IMR-90 (cell line): ENCODE measurements around the gene CSHL1. TPM values are rescaled to one million over a fixed set of nuclear protein-coding genes. Genes with fewer than 3 reads are reported as not detected.

Experiments used
- ATAC-seq: fragments of 200-7000 bp; cut with Tn5 transposase; 2 replicates; pipeline ENCODE4 v1.9.1; 2020; ENCODE audit warnings: low read depth, mild to moderate bottlenecking, moderate library complexity
- BruUV-seq: library from RNA; stranded (reverse); fragments of 400-500 nt; replicated peaks from 2 replicates; lab custom pipeline; 2021; lab: Mats Ljungman, UMichigan
- CTCF ChIA-PET: fragments of 300-600 bp; formaldehyde crosslinking; extraction: SDS; loops from one replicate; lab custom pipeline; 2021; ENCODE audit warnings: antibody characterized with exemption; lab: Yijun Ruan, JAX
- POLR2A ChIA-PET: fragments of 300-600 bp; sonication (Branson Sonifier 250); formaldehyde crosslinking; loops from one replicate; lab custom pipeline; 2022; ENCODE audit warnings: antibody characterized with exemption; ENCODE audit not compliant: unreplicated experiment; lab: Charles Lee
- DNase-seq: peaks from one replicate; pipeline ENCODE4 v3.0.0; 2013
- H2AFZ ChIP-seq: replicated peaks from 2 replicates; pipeline ENCODE3; 2013; ENCODE audit warnings: low read length, mild to moderate bottlenecking; ENCODE audit not compliant: poor library complexity
- H2AK5ac ChIP-seq: 2 replicates; pipeline ENCODE4 v1.6.1; 2013; ENCODE audit warnings: low read depth, low read length, inconsistent platforms
- H2AK9ac ChIP-seq: replicated peaks from 2 replicates; pipeline ENCODE3; 2013; ENCODE audit warnings: mild to moderate bottlenecking, low read depth, low read length, moderate library complexity; ENCODE audit not compliant: poor library complexity
- H2BK120ac ChIP-seq: 2 replicates; pipeline ENCODE4 v1.6.1; 2013; ENCODE audit warnings: low read depth, low read length, inconsistent platforms
- H2BK15ac ChIP-seq: 3 replicates; pipeline ENCODE4 v1.6.1; 2013; ENCODE audit warnings: low read depth, low read length, inconsistent platforms
- H2BK20ac ChIP-seq: 2 replicates; pipeline ENCODE4 v1.6.1; 2013; ENCODE audit warnings: low read depth, mild to moderate bottlenecking, inconsistent platforms, low read length, moderate library complexity
- H2BK5ac ChIP-seq: 2 replicates; pipeline ENCODE4 v1.6.1; 2013; ENCODE audit warnings: mild to moderate bottlenecking, low read depth, low read length, inconsistent platforms; ENCODE audit not compliant: poor library complexity, severe bottlenecking
- H3K14ac ChIP-seq: replicated peaks from 2 replicates; pipeline ENCODE4 v1.6.1; 2013; ENCODE audit warnings: low read depth, low read length, inconsistent platforms
- H3K18ac ChIP-seq: 2 replicates; pipeline ENCODE4 v1.6.1; 2013; ENCODE audit warnings: low read depth, low read length, control low read depth
- H3K23ac ChIP-seq: 2 replicates; pipeline ENCODE4 v1.6.1; 2013; ENCODE audit warnings: low read depth, low read length, inconsistent platforms
- H3K27ac ChIP-seq: 2 replicates; pipeline ENCODE4 v1.5.1; 2013; ENCODE audit warnings: mild to moderate bottlenecking, control low read depth, low read length; ENCODE audit not compliant: insufficient read depth
- H3K27me3 ChIP-seq: 2 replicates; pipeline ENCODE4 v1.6.1; 2013; ENCODE audit warnings: low read length; ENCODE audit not compliant: control insufficient read depth, insufficient read depth
- H3K36me3 ChIP-seq: 2 replicates; pipeline ENCODE4 v1.6.1; 2013; ENCODE audit warnings: low read length, mixed read lengths; ENCODE audit not compliant: control insufficient read depth, insufficient read depth
- H3K4ac ChIP-seq: 2 replicates; pipeline ENCODE4 v1.6.1; 2013; ENCODE audit warnings: low read depth, low read length, inconsistent platforms
- H3K4me1 ChIP-seq: 2 replicates; pipeline ENCODE4 v1.6.1; 2013; ENCODE audit warnings: low read length, mixed read lengths; ENCODE audit not compliant: control insufficient read depth, insufficient read depth
- H3K4me2 ChIP-seq: 2 replicates; pipeline ENCODE4 v1.6.1; 2013; ENCODE audit warnings: low read depth, mild to moderate bottlenecking, control low read depth, low read length, moderate library complexity
- H3K4me3 ChIP-seq: 2 replicates; pipeline ENCODE4 v1.5.1; 2013; ENCODE audit warnings: low read depth, mild to moderate bottlenecking, control low read depth, low read length, moderate library complexity; ENCODE audit not compliant: insufficient read depth
- H3K56ac ChIP-seq: 2 replicates; pipeline ENCODE4 v1.6.1; 2013; ENCODE audit warnings: low read length, inconsistent platforms; ENCODE audit not compliant: insufficient read depth; ENCODE audit errors: extremely low read depth
- H3K79me1 ChIP-seq, 2 experiments: 2 replicates each; pipeline ENCODE4 v1.6.1; 2013; ENCODE audit warnings: low read length in 2 of 2, inconsistent platforms in 1 of 2, low read depth in 1 of 2
- H3K9ac ChIP-seq: 2 replicates; pipeline ENCODE4 v1.6.1; 2013; ENCODE audit warnings: low read depth, low read length, control low read depth
- H3K9me1 ChIP-seq: 2 replicates; pipeline ENCODE4 v1.6.1; 2013; ENCODE audit warnings: low read length, inconsistent platforms; ENCODE audit not compliant: insufficient read depth
- H3K9me3 ChIP-seq: 2 replicates; pipeline ENCODE4 v1.6.1; 2013; ENCODE audit warnings: low read length; ENCODE audit not compliant: control insufficient read depth, insufficient read depth
- H4K20me1 ChIP-seq: 2 replicates; pipeline ENCODE4 v1.6.1; 2013; ENCODE audit warnings: low read length, inconsistent platforms; ENCODE audit not compliant: insufficient read depth
- H4K5ac ChIP-seq: 2 replicates; pipeline ENCODE4 v1.6.1; 2013; ENCODE audit warnings: mild to moderate bottlenecking, low read depth, low read length, control low read depth
- H4K8ac ChIP-seq, 2 experiments: 2 replicates each; pipeline ENCODE4 v1.6.1; 2013; ENCODE audit warnings: low read depth in 2 of 2, low read length in 2 of 2, control low read depth in 1 of 2, inconsistent platforms in 1 of 2
- H4K91ac ChIP-seq: 2 replicates; pipeline ENCODE4 v1.6.1; 2013; ENCODE audit warnings: low read depth, low read length, inconsistent platforms; ENCODE audit not compliant: insufficient read depth
- BHLHE40 ChIP-seq: fragments of 150-350 bp; IDR thresholded peaks from 2 replicates; pipeline ENCODE4 v1.6.1; 2016; ENCODE audit warnings: mild to moderate bottlenecking, low read depth, low read length
- CEBPB ChIP-seq: IDR thresholded peaks from 2 replicates; pipeline ENCODE4 v1.6.1; 2012; ENCODE audit warnings: low read depth, low read length, improper control_type of control experiment
- CHD1 ChIP-seq: IDR thresholded peaks from 2 replicates; pipeline ENCODE4 v1.6.1; 2012; ENCODE audit warnings: low read depth, low read length, improper control_type of control experiment
- FOS ChIP-seq: fragments of 150-350 bp; IDR thresholded peaks from 2 replicates; pipeline ENCODE4 v1.6.1; 2016; ENCODE audit warnings: low read depth, low read length
- MAFK ChIP-seq: IDR thresholded peaks from 2 replicates; pipeline ENCODE4 v1.6.1; 2012; ENCODE audit warnings: low read depth, low read length, improper control_type of control experiment
- POLR2A ChIP-seq: IDR thresholded peaks from 2 replicates; pipeline ENCODE4 v1.6.1; 2012; ENCODE audit warnings: mild to moderate bottlenecking, low read depth, low read length
- SMC3 ChIP-seq: fragments of 150-350 bp; IDR thresholded peaks from 2 replicates; pipeline ENCODE4 v1.6.1; 2016; ENCODE audit warnings: low read depth, mild to moderate bottlenecking, antibody characterized with exemption, low read length, moderate library complexity
- WGBS, 2 experiments: methylation state at CpG; one replicate each; pipeline versions ENCODE4 v1.1.5 to v1.1.7; 2013; ENCODE audit warnings: missing lambda C conversion rate in 2 of 2; ENCODE audit not compliant: insufficient read length in 1 of 2; ENCODE audit errors: extremely low coverage in 2 of 2; 5-methylcytosine and 5-hydroxymethylcytosine counted together
- dilution Hi-C: fragments of 300-500 bp; cut with HindIII; formaldehyde crosslinking; loops from one replicate; pipeline ENCODE4 v1.14.3; 2018; ENCODE audit warnings: low sequenced_read_pairs; ENCODE audit not compliant: unreplicated experiment
- in situ Hi-C: fragments of 300-500 bp; cut with MboI; formaldehyde crosslinking; loops from 3 replicates; pipeline ENCODE4 v1.14.3; 2019; ENCODE audit warnings: low sequenced_read_pairs, inconsistent platforms, mixed read lengths
- intact Hi-C: fragments of 100-400 bp; cut with micrococcal nuclease; formaldehyde crosslinking; loops from 2 replicates; pipeline ENCODE4 v1.10.0; 2022
- polyA plus RNA-seq, 3 experiments: library from polyadenylated mRNA; depleted of rRNA; stranded (reverse); fragments of >200 nt; gene quantifications; 2 replicates each; pipeline ENCODE4 v1.2.3, GENCODE V29; 2012; ENCODE audit warnings: low replicate concordance in 1 of 3
- total RNA-seq: library from RNA; depleted of rRNA; stranded (reverse); fragments of >200 nt; gene quantifications from 2 replicates; pipeline ENCODE4 v1.2.3, GENCODE V29; 2012
- TF ChIP-seq, protein P1 (sequence below): fragments of 150-350 bp; IDR thresholded peaks from 2 replicates; pipeline ENCODE4 v1.6.1; 2016; ENCODE audit warnings: low read depth, mild to moderate bottlenecking, low read length, moderate library complexity, borderline replicate concordance
- TF ChIP-seq, protein P2 (sequence below): fragments of 150-350 bp; IDR thresholded peaks from 2 replicates; pipeline ENCODE4 v1.6.1; 2017; ENCODE audit warnings: mild to moderate bottlenecking, antibody characterized with exemption, low read length, low read depth

The CSHL1 gene
- total and polyA plus RNA-seq, 2 of the 4 experiments (the other 2 are of a cell fraction): not detected

GRCh38 chr17:63937920-63938319 lies 26.9 kb upstream of the CSHL1 start:
- no peaks in the 10 kb centered on the region for H3K79me1 ChIP-seq
- no peak overlapping the region for H3K18ac ChIP-seq
- no peak overlapping the region for H2AK9ac ChIP-seq
- H3K23ac ChIP-seq: no peak overlapping the region
- no peak overlapping the region for H3K56ac ChIP-seq
- H2AK5ac ChIP-seq: no peak overlapping the region
- DNase-seq (no peak), ATAC-seq (no peak)
- no CpG with 5 or more reads among the region's 4 CpGs for WGBS, 2 experiments
- no peak overlapping the region for H3K14ac ChIP-seq
- POLR2A ChIA-PET: no interaction called here
- intact Hi-C loops: no loop called here
- H3K4me1 ChIP-seq: no peaks in the 10 kb centered on the region
- H2BK15ac ChIP-seq: no peak overlapping the region
- H4K91ac ChIP-seq: no peak overlapping the region
- in situ Hi-C loops: no loop called here
- dilution Hi-C loops: no loop called here
- TF ChIP-seq POLR2A: no peak
- TF ChIP-seq, protein P1, sequence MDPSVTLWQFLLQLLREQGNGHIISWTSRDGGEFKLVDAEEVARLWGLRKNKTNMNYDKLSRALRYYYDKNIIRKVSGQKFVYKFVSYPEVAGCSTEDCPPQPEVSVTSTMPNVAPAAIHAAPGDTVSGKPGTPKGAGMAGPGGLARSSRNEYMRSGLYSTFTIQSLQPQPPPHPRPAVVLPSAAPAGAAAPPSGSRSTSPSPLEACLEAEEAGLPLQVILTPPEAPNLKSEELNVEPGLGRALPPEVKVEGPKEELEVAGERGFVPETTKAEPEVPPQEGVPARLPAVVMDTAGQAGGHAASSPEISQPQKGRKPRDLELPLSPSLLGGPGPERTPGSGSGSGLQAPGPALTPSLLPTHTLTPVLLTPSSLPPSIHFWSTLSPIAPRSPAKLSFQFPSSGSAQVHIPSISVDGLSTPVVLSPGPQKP: no peak
- no peak for TF ChIP-seq SMC3
- TF ChIP-seq, protein P2, sequence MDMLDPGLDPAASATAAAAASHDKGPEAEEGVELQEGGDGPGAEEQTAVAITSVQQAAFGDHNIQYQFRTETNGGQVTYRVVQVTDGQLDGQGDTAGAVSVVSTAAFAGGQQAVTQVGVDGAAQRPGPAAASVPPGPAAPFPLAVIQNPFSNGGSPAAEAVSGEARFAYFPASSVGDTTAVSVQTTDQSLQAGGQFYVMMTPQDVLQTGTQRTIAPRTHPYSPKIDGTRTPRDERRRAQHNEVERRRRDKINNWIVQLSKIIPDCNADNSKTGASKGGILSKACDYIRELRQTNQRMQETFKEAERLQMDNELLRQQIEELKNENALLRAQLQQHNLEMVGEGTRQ: no peak
- no peak for TF ChIP-seq FOS
- TF ChIP-seq CHD1: no peak
- TF ChIP-seq BHLHE40: no peak
- no peak for TF ChIP-seq MAFK
- no peak for TF ChIP-seq CEBPB
- H3K9me3 ChIP-seq: no peaks in the 10 kb centered on the region; the same call in 1 of the 2 replicates
- H2BK120ac ChIP-seq: no peak overlapping the region
- H3K36me3 ChIP-seq: no peaks in the 10 kb centered on the region
- peaks cover 35% of the 10 kb centered on the region for H3K27me3 ChIP-seq
- H2AFZ ChIP-seq: no peak overlapping the region
- BruUV-seq: no TSS peak
- H3K27ac ChIP-seq: no peak overlapping the region
- H3K4me3 ChIP-seq: no peak overlapping the region
- no peak overlapping the region for H3K4ac ChIP-seq
- no peaks in the 10 kb centered on the region for H4K20me1 ChIP-seq
- H3K9me1 ChIP-seq: no peaks in the 10 kb centered on the region
- no peak overlapping the region for H2BK20ac ChIP-seq
- H4K5ac ChIP-seq: no peak overlapping the region
- H4K8ac ChIP-seq: no peak overlapping the region
- H3K9ac ChIP-seq: no peak overlapping the region
- CTCF ChIA-PET: no interaction called here
- no peak overlapping the region for H2BK5ac ChIP-seq
- H3K4me2 ChIP-seq: no peak overlapping the region
